ENCODE measurements around the gene SCAMP3.

Gene SCAMP3

DNA sequence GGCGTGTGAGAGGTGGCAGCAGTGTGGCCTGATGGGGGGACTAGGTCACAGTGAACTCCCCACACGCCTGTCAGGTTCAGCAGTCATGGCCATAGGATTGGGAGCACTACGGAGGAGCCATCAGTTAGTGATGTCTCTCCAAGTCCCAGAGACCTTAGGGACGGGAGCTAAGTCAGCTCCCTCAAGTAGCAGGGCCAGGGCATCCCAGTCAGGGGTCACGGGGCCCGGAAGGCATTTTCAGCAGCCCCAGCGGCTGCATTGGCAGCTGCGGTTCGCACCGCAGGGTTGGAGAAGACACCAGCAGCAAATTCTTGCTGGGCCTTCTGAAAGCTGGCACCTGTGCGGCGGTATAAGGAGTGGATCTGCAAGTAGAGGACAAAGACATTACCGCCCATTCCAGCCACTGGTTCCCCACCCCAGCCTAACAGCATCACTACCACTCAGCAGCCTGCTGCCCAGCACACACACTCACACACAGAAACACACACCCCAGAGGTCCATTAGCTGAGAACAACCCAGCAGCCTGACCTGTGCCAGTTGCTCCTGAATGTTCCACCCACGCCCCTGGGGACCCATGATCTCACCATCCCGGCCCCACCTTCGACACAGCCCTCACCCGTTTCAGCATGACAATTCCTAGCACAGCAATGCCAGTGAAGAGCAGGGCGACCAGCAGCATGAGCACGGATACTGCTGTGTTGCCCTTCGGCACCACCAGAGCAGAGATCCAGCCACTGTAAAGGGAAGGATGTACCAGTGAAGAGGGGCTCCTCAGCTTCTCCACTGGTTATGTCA, 5.9 kb downstream of the SCAMP3 start:
- TF ChIP-seq CTCF (IDR thresholded peaks at IDR 0.05; ENCODE audit: borderline replicate concordance, control extremely low read depth, extremely low read depth, insufficient read depth, missing control alignments) = no peak
- DNase-seq (ENCODE audit: low spot score) = no peak
- in situ Hi-C loops (cut with MboI; ENCODE audit: low sequenced_read_pairs, unreplicated experiment) = no loop called here

GRCh38 chr1:155255243-155256007, 6.7 kb downstream of the SCAMP3 start, which contains the start of gene ENTREP3:
Gene ENTREP3, minus strand, starts transcription at chr1:155255483. Its CDS starts 606 bp downstream, at chr1:155254877.
- TF ChIP-seq CTCF (IDR thresholded peaks at IDR 0.05; ENCODE audit: borderline replicate concordance, control extremely low read depth, extremely low read depth, insufficient read depth, missing control alignments) = no peak
- DNase-seq (ENCODE audit: low spot score) = peak; percentile 96
- in situ Hi-C loops (cut with MboI; ENCODE audit: low sequenced_read_pairs, unreplicated experiment) = no loop called here

DNA sequence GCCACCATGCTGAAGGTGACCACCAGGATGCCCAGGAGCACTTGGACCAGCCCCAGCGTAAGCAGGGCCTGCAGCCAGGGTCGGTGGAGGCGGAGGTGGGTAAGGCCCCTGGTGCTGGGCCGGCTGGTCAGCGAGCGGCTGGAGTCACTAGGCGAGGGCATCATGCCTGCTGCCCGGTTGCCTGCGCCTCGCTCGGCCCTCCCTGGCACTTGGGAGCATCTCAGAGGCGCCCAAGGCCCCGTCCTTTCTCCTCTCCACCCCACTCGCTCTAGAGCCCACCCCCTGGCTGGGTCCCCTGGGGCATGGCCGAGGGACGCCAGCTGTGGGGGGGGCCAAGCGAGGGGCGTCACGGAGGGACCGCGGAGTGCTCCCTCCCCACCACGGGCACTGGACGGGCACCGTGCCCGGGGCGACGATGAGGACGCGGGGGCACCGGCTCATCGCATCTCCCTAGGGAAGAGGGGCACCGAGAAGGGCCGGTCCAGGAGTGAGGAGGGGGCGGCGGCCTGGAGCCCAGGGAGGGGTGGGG, 7.4 kb downstream of the SCAMP3 start:
- in situ Hi-C loops (cut with MboI; ENCODE audit: low sequenced_read_pairs, unreplicated experiment) = no loop called here
- TF ChIP-seq CTCF (IDR thresholded peaks at IDR 0.05; ENCODE audit: borderline replicate concordance, control extremely low read depth, extremely low read depth, insufficient read depth, missing control alignments) = no peak
- DNase-seq (ENCODE audit: low spot score) = no peak

DNA sequence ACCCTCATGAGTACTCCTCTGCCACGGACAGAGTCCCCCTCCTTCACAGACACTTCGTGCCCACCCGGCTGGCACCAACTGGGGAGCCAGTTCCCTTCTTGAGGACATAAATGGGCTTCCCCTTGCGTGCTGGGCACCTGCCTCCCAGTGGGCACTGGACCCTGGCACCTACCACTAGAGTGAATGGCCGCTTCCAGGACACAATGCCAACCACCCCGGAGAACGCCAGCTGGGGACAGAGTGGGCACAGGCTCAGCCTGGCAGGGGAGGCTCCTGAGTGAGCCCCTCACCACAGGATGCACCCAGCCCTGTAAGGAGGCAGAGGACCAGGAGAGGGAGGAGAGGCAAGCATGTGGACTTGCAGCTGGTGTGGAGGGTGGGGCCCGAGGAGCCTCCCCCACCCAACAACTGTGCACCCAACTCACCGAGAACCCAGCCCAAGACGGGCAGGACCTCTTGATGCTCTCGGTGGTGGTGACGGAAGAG, 7.9 kb downstream of the SCAMP3 start:
- TF ChIP-seq CTCF (IDR thresholded peaks at IDR 0.05; ENCODE audit: borderline replicate concordance, control extremely low read depth, extremely low read depth, insufficient read depth, missing control alignments) = no peak
- DNase-seq (ENCODE audit: low spot score) = no peak
- in situ Hi-C loops (cut with MboI; ENCODE audit: low sequenced_read_pairs, unreplicated experiment) = no loop called here

- no peak for DNase-seq (ENCODE audit: low spot score)
- in situ Hi-C loops (cut with MboI; ENCODE audit: low sequenced_read_pairs, unreplicated experiment) = no loop called here
- TF ChIP-seq CTCF (IDR thresholded peaks at IDR 0.05; ENCODE audit: borderline replicate concordance, control extremely low read depth, extremely low read depth, insufficient read depth, missing control alignments) = no peak
Observed at GRCh38 chr1:155253797-155254196, 8.4 kb downstream of the SCAMP3 start.

- in situ Hi-C loops (cut with MboI; ENCODE audit: low sequenced_read_pairs, unreplicated experiment) = no loop called here
- no peak for TF ChIP-seq CTCF (IDR thresholded peaks at IDR 0.05; ENCODE audit: borderline replicate concordance, control extremely low read depth, extremely low read depth, insufficient read depth, missing control alignments)
- no peak for DNase-seq (ENCODE audit: low spot score)
Observed at GRCh38 chr1:155253208-155253607, 9.0 kb downstream of the SCAMP3 start.

All from GM13976 (cell line).